Large intestine (tissue), 3 donors: ENCODE data around the gene THBS1. TPM values are rescaled to one million over a fixed set of nuclear protein-coding genes. Genes with fewer than 3 reads are reported as not detected.

Experiments used
- DNase-seq, 2 donors: peaks; one replicate each; pipeline versions ENCODE4 v3.0.0 to v3.0.0-alpha.2; 2013
- H3K27ac ChIP-seq: one replicate; pipeline ENCODE4 v1.5.1; 2013; ENCODE audit warnings: low read length
- H3K27me3 ChIP-seq: 2 replicates; pipeline ENCODE4 v1.6.1; 2013; ENCODE audit warnings: low read length; ENCODE audit not compliant: control insufficient read depth, insufficient read depth
- H3K36me3 ChIP-seq: 2 replicates; pipeline ENCODE4 v1.6.1; 2013; ENCODE audit warnings: low read length; ENCODE audit not compliant: control insufficient read depth, insufficient read depth
- H3K4me1 ChIP-seq: one replicate; pipeline ENCODE4 v1.6.1; 2013; ENCODE audit warnings: low read length; ENCODE audit not compliant: control insufficient read depth, insufficient read depth
- H3K4me3 ChIP-seq: one replicate; pipeline ENCODE4 v1.5.1; 2013; ENCODE audit warnings: low read length
- H3K9me3 ChIP-seq: one replicate; pipeline ENCODE4 v1.6.1; 2013; ENCODE audit warnings: mild to moderate bottlenecking, low read depth, low read length, moderate library complexity; ENCODE audit not compliant: control insufficient read depth
- WGBS: methylation state at CpG from one replicate; pipeline ENCODE4 v1.1.5; 2013; ENCODE audit warnings: low lambda C conversion rate; ENCODE audit not compliant: insufficient coverage; 5-methylcytosine and 5-hydroxymethylcytosine counted together
- polyA plus RNA-seq: library from polyadenylated mRNA; unstranded; fragments of 120-200 nt; gene quantifications from one replicate; pipeline ENCODE4 v1.2.1, GENCODE V29; 2013

THBS1 gene
- polyA plus RNA-seq, 1 donor, result 34.0 TPM

DNA sequence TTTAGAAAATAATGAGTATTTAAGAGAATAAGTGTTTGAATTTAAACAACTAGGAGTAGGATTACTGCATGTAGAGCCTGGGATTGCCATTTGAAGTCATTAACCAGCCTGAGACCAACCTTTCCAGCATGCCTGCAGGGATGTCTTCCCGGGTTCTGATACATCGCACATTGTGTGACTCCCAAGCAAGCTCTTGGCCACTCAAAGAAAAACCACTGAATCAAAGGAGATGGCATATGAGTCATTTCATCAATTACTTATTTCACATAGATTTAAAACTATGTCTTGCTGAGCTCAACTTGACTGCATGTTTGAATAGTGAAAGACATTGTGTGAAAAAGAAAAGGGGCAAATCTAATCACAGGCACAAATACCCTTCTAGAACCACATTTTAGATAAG lies 15.0 kb upstream of the THBS1 start:
- DNase-seq, result no peak
- Histone ChIP-seq H3K27ac (no peak overlapping the region), H3K27me3 (no peaks in the 10 kb centered on the region), H3K36me3 (no peaks in the 10 kb centered on the region), H3K9me3 (no peaks in the 10 kb centered on the region), H3K4me1 (no peaks in the 10 kb centered on the region), H3K4me3 (no peak overlapping the region)
- no CpG with 5 or more reads among the region's 2 CpGs for WGBS

DNA sequence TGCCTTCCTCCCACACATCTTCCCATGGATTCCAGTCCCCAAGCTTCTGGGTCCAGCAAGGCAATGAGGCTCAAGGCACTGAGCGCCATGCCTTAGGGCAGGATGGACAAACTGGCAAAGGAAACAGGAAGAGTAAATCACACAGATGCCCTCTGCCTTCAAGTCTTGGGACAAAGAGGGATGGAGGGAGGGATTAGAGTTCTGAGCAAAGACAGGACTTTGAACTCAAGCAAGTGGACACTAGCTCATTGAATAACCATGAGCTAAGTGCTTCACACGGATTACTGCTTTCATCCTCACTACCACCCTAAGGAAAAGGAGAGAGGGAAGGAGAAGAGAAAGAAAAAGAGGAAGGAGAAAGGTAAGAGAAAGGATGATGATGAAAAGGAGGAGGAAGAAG lies 7.6 kb upstream of the THBS1 start:
- H3K27me3 ChIP-seq, result no peaks in the 10 kb centered on the region
- H3K9me3 ChIP-seq, result no peaks in the 10 kb centered on the region
- WGBS, result 20% methylated on average over 1 of the region's 2 CpGs
- peak in 1 of 2 donors; percentile 18 for DNase-seq
- no peaks in the 10 kb centered on the region for H3K4me1 ChIP-seq
- no peak overlapping the region for H3K4me3 ChIP-seq
- H3K27ac ChIP-seq, result no peak overlapping the region
- no peaks in the 10 kb centered on the region for H3K36me3 ChIP-seq

DNA sequence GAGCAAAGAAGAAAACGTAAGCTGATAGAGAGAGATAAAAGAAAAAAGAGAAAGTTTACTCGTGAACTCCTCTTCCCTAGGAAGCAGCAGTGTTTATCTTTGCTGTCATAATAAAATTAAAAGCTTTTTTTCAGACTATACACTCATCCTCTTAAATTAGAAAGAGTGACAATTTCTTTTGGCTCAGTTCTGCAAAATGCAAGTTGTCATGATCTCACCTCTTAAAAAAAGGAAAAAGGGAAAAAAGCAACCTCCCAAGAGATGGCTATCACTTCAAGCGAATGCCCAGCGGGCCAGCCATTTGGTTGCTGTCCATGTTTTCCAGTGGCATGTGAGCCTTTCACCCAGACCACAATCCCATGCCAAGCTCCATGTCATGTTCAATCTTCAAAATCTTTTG lies 7.0 kb upstream of the THBS1 start:
- Histone ChIP-seq H3K4me3 (no peak overlapping the region), H3K4me1 (no peaks in the 10 kb centered on the region), H3K27ac (peak overlapping the region; percentile 5), H3K36me3 (no peaks in the 10 kb centered on the region), H3K27me3 (no peaks in the 10 kb centered on the region), H3K9me3 (no peaks in the 10 kb centered on the region)
- WGBS, result 49% methylated on average over 3 of the region's 4 CpGs
- DNase-seq, result no peak

DNA sequence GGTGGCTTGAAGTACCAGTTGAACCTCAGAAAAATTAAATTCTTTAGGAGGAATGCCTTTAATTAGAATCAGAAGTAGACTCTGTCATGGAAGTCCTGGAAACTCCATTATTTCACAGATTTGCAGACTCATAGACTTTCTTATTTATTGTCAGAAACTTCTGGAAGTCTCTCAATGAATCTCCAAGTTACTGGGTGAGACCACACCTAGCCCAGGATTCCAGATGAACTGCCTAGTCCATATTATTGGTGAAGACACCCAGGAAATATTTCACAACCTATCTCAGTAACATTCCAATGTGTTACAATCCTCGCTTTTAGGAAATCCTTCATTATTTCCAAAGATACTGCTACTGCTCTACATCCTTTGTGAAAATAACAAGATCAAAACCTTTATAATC lies 6.5 kb upstream of the THBS1 start:
- Histone ChIP-seq H3K27me3 (no peaks in the 10 kb centered on the region), H3K4me3 (no peak overlapping the region), H3K36me3 (no peaks in the 10 kb centered on the region), H3K9me3 (no peaks in the 10 kb centered on the region), H3K27ac (no peak overlapping the region), H3K4me1 (no peaks in the 10 kb centered on the region)
- no CpG with 5 or more reads among the region's 1 CpG for WGBS
- DNase-seq, result no peak

DNA sequence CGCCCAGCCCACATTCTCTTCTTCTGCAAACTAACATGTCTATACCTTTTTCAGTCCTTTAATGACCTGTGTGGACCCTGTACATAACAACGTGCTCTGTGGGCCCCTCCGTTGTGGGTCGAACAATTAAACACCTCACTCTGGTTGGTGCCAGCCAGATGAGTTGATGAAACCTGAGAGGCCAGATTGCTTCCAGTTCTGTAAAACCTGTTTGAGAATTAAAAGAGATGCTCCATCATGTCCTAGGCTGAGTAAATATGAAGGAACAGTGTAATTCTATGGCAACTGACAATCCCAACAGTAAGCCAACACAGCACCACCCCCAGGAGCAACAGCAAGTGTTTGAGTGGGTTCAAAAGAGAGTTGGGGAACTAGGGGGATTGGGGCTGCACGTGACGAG lies 5.7 kb upstream of the THBS1 start:
- peaks cover 3% of the 10 kb centered on the region for H3K9me3 ChIP-seq
- no peaks in the 10 kb centered on the region for H3K36me3 ChIP-seq
- H3K4me3 ChIP-seq, result no peak overlapping the region
- no CpG with 5 or more reads among the region's 6 CpGs for whole genome bisulfite sequencing
- no peaks in the 10 kb centered on the region for H3K4me1 ChIP-seq
- no peaks in the 10 kb centered on the region for H3K27me3 ChIP-seq
- H3K27ac ChIP-seq, result no peak overlapping the region
- no peak for DNase-seq

DNA sequence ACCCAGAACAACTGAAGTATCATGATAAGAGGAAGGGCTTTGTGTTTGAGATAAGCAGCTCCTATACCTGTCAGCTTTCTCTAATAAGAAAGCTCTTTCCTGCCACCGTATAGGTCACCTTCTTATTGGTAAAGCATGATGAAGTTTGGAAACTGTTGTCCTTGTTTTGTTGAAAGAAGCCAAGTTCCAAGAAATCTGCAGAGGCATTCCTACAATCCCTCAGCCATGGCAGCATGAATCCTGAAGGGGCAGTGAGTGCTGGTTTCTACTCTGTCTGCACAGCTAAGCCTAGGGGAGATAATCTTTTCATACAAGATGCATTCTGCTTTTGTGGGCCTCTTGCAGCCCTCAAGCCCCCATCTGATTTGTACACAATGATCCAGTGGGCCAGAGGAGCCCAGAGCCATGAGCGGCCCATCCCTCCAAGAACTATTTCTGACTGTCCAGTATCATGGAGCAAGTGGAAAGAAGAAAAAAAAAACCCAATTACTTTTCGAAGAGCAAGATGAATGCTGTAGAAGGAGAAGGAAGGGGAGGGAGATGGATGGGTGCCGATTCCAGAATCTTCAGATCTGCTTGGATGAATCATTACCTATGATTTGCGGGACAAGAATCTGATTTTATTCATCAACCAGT lies 1.9 kb upstream of the THBS1 start:
- H3K9me3 ChIP-seq, result peaks cover 11% of the 10 kb centered on the region
- WGBS, result 60% methylated on average over 1 of the region's 5 CpGs
- H3K36me3 ChIP-seq, result peaks cover 16% of the 10 kb centered on the region
- H3K4me3 ChIP-seq, result no peak overlapping the region
- no peaks in the 10 kb centered on the region for H3K27me3 ChIP-seq
- peaks cover 12% of the 10 kb centered on the region for H3K4me1 ChIP-seq
- peak in 1 of 2 donors; percentile 13 for DNase-seq
- peak overlapping the region; percentile 73 for H3K27ac ChIP-seq

DNA sequence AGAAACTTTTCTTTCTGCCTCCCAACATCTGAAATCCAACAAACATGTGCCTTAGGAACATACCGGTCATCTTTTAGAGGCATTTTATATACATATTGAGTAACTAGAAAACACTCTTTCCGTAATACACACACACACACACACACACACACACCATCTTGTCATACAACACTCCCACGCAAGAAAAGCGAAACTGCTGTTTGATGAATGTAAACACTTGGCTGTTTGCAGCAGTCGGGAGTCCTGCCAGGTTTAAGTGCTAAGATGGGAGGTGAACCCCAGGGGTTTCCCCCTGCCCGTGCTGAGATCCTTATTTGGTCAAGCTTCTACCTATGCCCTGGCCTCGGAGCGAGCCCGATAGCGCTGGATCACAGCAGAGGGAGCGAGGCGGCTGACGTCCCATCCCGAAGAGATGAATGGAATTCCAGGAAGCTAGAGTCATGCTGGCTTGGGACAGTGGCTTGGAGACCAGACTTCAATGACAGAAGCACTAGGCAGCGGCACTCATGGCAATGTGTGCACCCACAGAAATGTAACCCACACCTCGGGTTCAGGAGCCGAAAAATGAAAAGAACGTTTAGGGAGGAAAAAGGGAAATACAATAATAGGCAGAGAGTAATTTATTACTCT lies 1.3 kb upstream of the THBS1 start:
- DNase-seq, result peak; percentile 60 to 64
- peak overlapping the region; percentile 73 for H3K27ac ChIP-seq
- H3K4me3 ChIP-seq, result peak overlapping the region; percentile 23
- H3K27me3 ChIP-seq, result no peaks in the 10 kb centered on the region
- H3K4me1 ChIP-seq, result peaks cover 18% of the 10 kb centered on the region
- WGBS, result 15% methylated on average over 3 of the region's 18 CpGs
- H3K9me3 ChIP-seq, result peaks cover 13% of the 10 kb centered on the region
- peaks cover 21% of the 10 kb centered on the region for H3K36me3 ChIP-seq

DNA sequence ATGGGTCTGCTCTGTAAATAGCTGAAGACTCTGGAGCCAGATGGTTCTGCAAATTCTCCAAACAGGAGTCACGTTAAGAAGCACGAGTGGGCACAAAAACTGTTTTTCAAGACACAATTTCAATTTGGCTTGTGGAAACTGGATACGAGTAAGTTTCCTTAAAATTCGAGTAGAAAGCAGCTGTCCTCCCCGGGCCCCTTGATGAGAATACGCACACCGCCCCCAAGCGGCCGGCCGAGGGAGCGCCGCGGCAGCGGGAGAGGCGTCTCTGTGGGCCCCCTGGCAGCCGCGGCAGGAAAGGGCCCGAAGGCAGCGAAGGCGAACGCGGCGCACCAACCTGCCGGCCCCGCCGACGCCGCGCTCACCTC lies 778 bp upstream of the THBS1 start:
- Histone ChIP-seq H3K27me3 (no peaks in the 10 kb centered on the region), H3K9me3 (peaks cover 13% of the 10 kb centered on the region), H3K36me3 (peaks cover 26% of the 10 kb centered on the region), H3K4me1 (peaks cover 18% of the 10 kb centered on the region), H3K27ac (peak overlapping the region; percentile 79), H3K4me3 (peak overlapping the region; percentile 48)
- no CpG with 5 or more reads among the region's 29 CpGs for WGBS
- DNase-seq, result peak; percentile 82 to 84

DNA sequence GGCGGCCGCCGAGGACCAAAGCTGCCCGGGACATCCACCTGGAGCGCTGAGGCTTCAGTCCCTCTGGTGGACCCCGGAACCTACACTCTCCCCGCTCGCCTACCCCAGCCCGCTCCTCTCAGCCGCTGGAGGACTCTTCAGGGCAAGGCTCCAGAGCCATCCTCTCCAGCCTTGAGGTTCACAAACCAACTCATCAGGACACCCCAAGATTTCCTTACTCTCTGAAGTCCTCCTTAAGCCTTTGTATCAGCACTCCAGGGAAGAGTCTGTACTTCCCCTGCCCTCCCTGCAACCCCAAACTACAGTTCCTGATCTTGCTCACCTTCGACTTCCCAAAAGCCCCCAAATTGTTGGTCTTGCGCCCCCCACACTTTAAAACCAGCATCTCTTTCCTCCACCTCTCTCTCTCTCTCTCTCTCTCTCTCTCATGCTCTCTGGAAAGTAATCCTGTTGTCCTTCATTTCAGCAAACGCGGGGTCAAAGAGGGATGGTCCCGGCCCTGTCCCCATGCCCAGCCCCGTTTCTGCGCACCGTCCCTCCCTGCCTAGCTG lies 438 bp downstream of the THBS1 start:
- WGBS, result 30% methylated on average over 2 of the region's 18 CpGs
- H3K27me3 ChIP-seq, result no peaks in the 10 kb centered on the region

DNA sequence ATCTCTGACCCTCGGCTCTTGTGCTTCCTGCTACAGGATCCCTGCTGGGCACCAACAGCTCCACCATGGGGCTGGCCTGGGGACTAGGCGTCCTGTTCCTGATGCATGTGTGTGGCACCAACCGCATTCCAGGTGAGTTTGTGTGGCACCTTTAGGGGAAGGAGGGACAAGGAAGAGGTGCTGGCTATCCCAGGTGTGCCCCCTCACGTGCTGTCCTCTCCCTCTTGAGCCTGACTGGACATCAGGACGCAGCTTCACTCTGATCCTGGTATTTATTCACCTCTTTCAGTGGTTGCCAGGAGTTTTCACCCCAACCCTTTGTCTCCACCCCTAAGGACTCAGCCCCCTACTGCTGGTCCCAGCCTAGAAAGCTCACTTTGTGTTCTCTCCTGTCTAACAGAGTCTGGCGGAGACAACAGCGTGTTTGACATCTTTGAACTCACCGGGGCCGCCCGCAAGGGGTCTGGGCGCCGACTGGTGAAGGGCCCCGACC lies 960 bp downstream of the THBS1 start:
- Histone ChIP-seq H3K4me3 (peak overlapping the region; percentile 48), H3K4me1 (peaks cover 18% of the 10 kb centered on the region), H3K27me3 (no peaks in the 10 kb centered on the region), H3K9me3 (peaks cover 13% of the 10 kb centered on the region), H3K36me3 (peaks cover 44% of the 10 kb centered on the region), H3K27ac (peak overlapping the region; percentile 79)
- WGBS, result no CpG with 5 or more reads among the region's 13 CpGs
- DNase-seq, result peak; percentile 45 to 61

More for the DNA sequence above, 438 bp downstream of the THBS1 start:
- peak in 1 of 2 donors; percentile 24 for DNase-seq
- Histone ChIP-seq H3K9me3 (peaks cover 13% of the 10 kb centered on the region), H3K4me3 (peak overlapping the region; percentile 48), H3K4me1 (peaks cover 18% of the 10 kb centered on the region), H3K36me3 (peaks cover 38% of the 10 kb centered on the region), H3K27ac (peak overlapping the region; percentile 79)
